Glutamatergic neuron (in vitro differentiated cells): Measurements from ENCODE around the gene WDR18. TPM values are rescaled to one million over a fixed set of nuclear protein-coding genes. Genes with fewer than 3 reads are reported as not detected.
A peak's percentile ranks its signal among the peaks of the same experiment; 100 is the strongest.

Experiments
- DNase-seq: peaks from one replicate; pipeline ENCODE4 v3.0.0; 2022
- H3K27ac Mint-ChIP-seq: one replicate; pipeline ENCODE4 v1.8.0; 2020; ENCODE audit warnings: mild to moderate bottlenecking, mixed read lengths, inconsistent platforms; ENCODE audit not compliant: unreplicated experiment
- H3K27me3 Mint-ChIP-seq: one replicate; pipeline ENCODE4 v1.8.0; 2020; ENCODE audit warnings: mild to moderate bottlenecking, moderate library complexity, mixed read lengths, inconsistent platforms; ENCODE audit not compliant: unreplicated experiment
- H3K36me3 Mint-ChIP-seq: one replicate; pipeline ENCODE4 v1.8.0; 2020; ENCODE audit warnings: mild to moderate bottlenecking, mixed read lengths, inconsistent platforms; ENCODE audit not compliant: unreplicated experiment
- H3K4me1 Mint-ChIP-seq: one replicate; pipeline ENCODE4 v1.8.0; 2020; ENCODE audit warnings: mild to moderate bottlenecking, low read depth, mixed read lengths, inconsistent platforms; ENCODE audit not compliant: unreplicated experiment
- H3K4me3 Mint-ChIP-seq: one replicate; pipeline ENCODE4 v1.8.0; 2020; ENCODE audit warnings: mild to moderate bottlenecking, mixed read lengths, inconsistent platforms; ENCODE audit not compliant: unreplicated experiment
- H3K9me3 Mint-ChIP-seq: one replicate; pipeline ENCODE4 v1.8.0; 2020; ENCODE audit warnings: mild to moderate bottlenecking, moderate library complexity, mixed read lengths, inconsistent platforms; ENCODE audit not compliant: unreplicated experiment
- CTCF ChIP-seq: fragments of 200-600 bp; sonication (generic); IDR thresholded peaks from one replicate; pipeline ENCODE4 v1.5.0; 2021; ENCODE audit not compliant: partially characterized antibody, unreplicated experiment
- total RNA-seq: library from RNA; stranded (reverse); fragmentation: NEBNext Ultra II Directional; extraction: Animal tissue kit (Norgen Biotek cat#: 25700); gene quantifications from one replicate; pipeline ENCODE4 v1.2.1, GENCODE V29; 2021; ENCODE audit not compliant: unreplicated experiment

Gene WDR18
- total RNA-seq, 1 donor from 2014 or later = 52.1 TPM

- Mint-ChIP-seq H3K36me3 (no peaks in the 10 kb centered on the region), H3K4me3 (peak overlapping the region; percentile 96), H3K9me3 (peaks cover 6% of the 10 kb centered on the region), H3K27ac (peak overlapping the region; percentile 91), H3K4me1 (peaks cover 3% of the 10 kb centered on the region), H3K27me3 (peaks cover 6% of the 10 kb centered on the region)
- TF ChIP-seq CTCF = no peak
- peak; percentile 93 for DNase-seq
Observed at GRCh38 chr19:1040476-1041271, 56.5 kb downstream of the WDR18 start.

- Mint-ChIP-seq H3K36me3 (no peaks in the 10 kb centered on the region), H3K27ac (peak overlapping the region; percentile 91), H3K9me3 (peaks cover 6% of the 10 kb centered on the region), H3K4me1 (peaks cover 3% of the 10 kb centered on the region), H3K27me3 (peaks cover 6% of the 10 kb centered on the region), H3K4me3 (peak overlapping the region; percentile 96)
- DNase-seq = peak; percentile 49
- no peak for TF ChIP-seq CTCF
Observed at GRCh38 chr19:1041272-1041834, 57.2 kb downstream of the WDR18 start.

- TF ChIP-seq CTCF = no peak
- Mint-ChIP-seq H3K36me3 (no peaks in the 10 kb centered on the region), H3K27ac (no peak overlapping the region), H3K9me3 (peaks cover 6% of the 10 kb centered on the region), H3K4me1 (peaks cover 3% of the 10 kb centered on the region), H3K4me3 (peak overlapping the region; percentile 96), H3K27me3 (peaks cover 6% of the 10 kb centered on the region)
- no peak for DNase-seq
Observed at GRCh38 chr19:1041835-1042685, 57.9 kb downstream of the WDR18 start.

GRCh38 chr19:1042689-1043511, 58.8 kb downstream of the WDR18 start:
- Mint-ChIP-seq H3K4me3 (no peak overlapping the region), H3K36me3 (no peaks in the 10 kb centered on the region), H3K9me3 (peaks cover 6% of the 10 kb centered on the region), H3K27me3 (peaks cover 4% of the 10 kb centered on the region), H3K4me1 (peaks cover 3% of the 10 kb centered on the region), H3K27ac (no peak overlapping the region)
- no peak for DNase-seq
- no peak for TF ChIP-seq CTCF

Other genes starting within 250 kb of the WDR18 start
- gene MISP, start 233.2 kb upstream of the WDR18 start, total RNA-seq = 1.1 TPM
- gene PTBP1, start 186.9 kb upstream of the WDR18 start, total RNA-seq = 244 TPM
- 392 TPM for gene PLPPR3, start 162.4 kb upstream of the WDR18 start, total RNA-seq
- 2.2 TPM for gene AZU1, start 156.5 kb upstream of the WDR18 start, total RNA-seq
- not detected for gene PRTN3, start 143.3 kb upstream of the WDR18 start, total RNA-seq
- not detected for gene ELANE, start 132.0 kb upstream of the WDR18 start, total RNA-seq
- not detected for gene CFD, start 124.7 kb upstream of the WDR18 start, total RNA-seq
- 65.0 TPM for gene MED16, start 91.2 kb upstream of the WDR18 start, total RNA-seq
- gene RNU6-9, start 90.9 kb upstream of the WDR18 start, total RNA-seq = not detected
- 61.9 TPM for gene R3HDM4, start 71.1 kb upstream of the WDR18 start, total RNA-seq
- gene KISS1R, start 67.0 kb upstream of the WDR18 start, total RNA-seq = not detected
- gene ARID3A, start 58.3 kb upstream of the WDR18 start, total RNA-seq = 148 TPM
- 0.93 TPM for gene GRIN3B, start 16.1 kb downstream of the WDR18 start, total RNA-seq
- 222 TPM for gene TMEM259, start 36.8 kb downstream of the WDR18 start, total RNA-seq
- gene RNU6-2, start 37.2 kb downstream of the WDR18 start, total RNA-seq = not detected
- 117 TPM for gene CNN2, start 42.3 kb downstream of the WDR18 start, total RNA-seq
- 110 TPM for gene ABCA7, start 55.8 kb downstream of the WDR18 start, total RNA-seq
- gene ARHGAP45, start 82.8 kb downstream of the WDR18 start, total RNA-seq = 1.7 TPM
- gene POLR2E, start 111.0 kb downstream of the WDR18 start, total RNA-seq = 140 TPM
- 210 TPM for gene GPX4, start 119.6 kb downstream of the WDR18 start, total RNA-seq
- 65.5 TPM for gene SBNO2, start 189.9 kb downstream of the WDR18 start, total RNA-seq
- gene STK11, start 221.4 kb downstream of the WDR18 start, total RNA-seq = 48.2 TPM